H1 (cell line): Measurements from ENCODE around the gene SMARCC2.

Experiments used
- ATF2 ChIP-seq: IDR thresholded peaks from 2 replicates; pipeline ENCODE4 v1.6.1; 2012; ENCODE audit warnings: low read length, inconsistent platforms
- BACH1 ChIP-seq: IDR thresholded peaks from 2 replicates; pipeline ENCODE4 v1.6.1; 2012; ENCODE audit warnings: low read length, improper control_type of control experiment
- BCL11A ChIP-seq, 2 experiments: IDR thresholded peaks; one replicate each; pipeline ENCODE4 v1.6.1; 2011; ENCODE audit warnings: low read depth in 2 of 2, low read length in 2 of 2, mild to moderate bottlenecking in 2 of 2
- CTCF ChIP-seq, 3 experiments: IDR thresholded peaks; 1 replicate in 2 of 3; 2 replicates in 1 of 3; pipeline versions ENCODE4 v1.5.1 to v1.6.1; 2011; ENCODE audit warnings: low read length in 3 of 3, mild to moderate bottlenecking in 3 of 3, inconsistent platforms in 2 of 3, low read depth in 1 of 3, moderate library complexity in 1 of 3; ENCODE audit not compliant: insufficient read depth in 1 of 3; ENCODE audit errors: control extremely low read depth in 1 of 3
- E2F6 ChIP-seq: IDR thresholded peaks from 2 replicates; pipeline ENCODE4 v1.6.1; 2012; ENCODE audit warnings: inconsistent platforms
- EZH2 ChIP-seq: fragments of 200-600 bp; sonication (generic); IDR thresholded peaks from 2 replicates; pipeline ENCODE4 v1.7.1; 2012; ENCODE audit warnings: low read depth, mild to moderate bottlenecking, moderate library complexity, low read length, inconsistent platforms; ENCODE audit not compliant: severe bottlenecking
- GTF2F1 ChIP-seq: IDR thresholded peaks from 2 replicates; pipeline ENCODE4 v1.6.1; 2012; ENCODE audit warnings: low read depth, low read length, improper control_type of control experiment, borderline replicate concordance
- JUND ChIP-seq: IDR thresholded peaks from 2 replicates; pipeline ENCODE4 v1.6.1; 2011; ENCODE audit warnings: mild to moderate bottlenecking, improper control_type of control experiment, low read length
- POLR2A ChIP-seq, 2 experiments: IDR thresholded peaks; 1 replicate in 1 of 2; 2 replicates in 1 of 2; pipeline ENCODE4 v1.6.1; 2011; ENCODE audit warnings: low read depth in 2 of 2, low read length in 2 of 2, mild to moderate bottlenecking in 2 of 2; ENCODE audit errors: control extremely low read depth in 1 of 2
- RBBP5 ChIP-seq: IDR thresholded peaks from 2 replicates; pipeline ENCODE4 v1.7.1; 2012; ENCODE audit warnings: low read depth, mild to moderate bottlenecking, inconsistent platforms, low read length, moderate library complexity, borderline replicate concordance
- SIRT6 ChIP-seq: IDR thresholded peaks from one replicate; pipeline ENCODE4 v1.7.1; 2012; ENCODE audit warnings: low read length, inconsistent platforms
- SUZ12 ChIP-seq: fragments of 200-600 bp; sonication (generic); IDR thresholded peaks from 2 replicates; pipeline ENCODE4 v1.6.1; 2012; ENCODE audit warnings: mild to moderate bottlenecking, inconsistent platforms, low read length, moderate library complexity, mixed read lengths

- no peak for TF ChIP-seq CTCF (IDR thresholded peaks at IDR 0.05; ENCODE audit: control extremely low read depth in 1 of 3, insufficient read depth in 1 of 3, low read depth in 1 of 3, low read length in 3 of 3)
- TF ChIP-seq EZH2, result no peak
- TF ChIP-seq SUZ12, result no peak
- TF ChIP-seq POLR2A (IDR thresholded peaks at IDR 0.05; ENCODE audit: control extremely low read depth in 1 of 2, low read depth in 2 of 2, low read length in 2 of 2), result no peak
- no peak for TF ChIP-seq JUND
- TF ChIP-seq E2F6, result no peak
- no peak for TF ChIP-seq SIRT6
- TF ChIP-seq RBBP5, result no peak
- no peak for TF ChIP-seq BACH1
- TF ChIP-seq BCL11A (IDR thresholded peaks at IDR 0.05; ENCODE audit: low read depth in 2 of 2, low read length in 2 of 2), result no peak
- TF ChIP-seq GTF2F1, result no peak
- no peak for TF ChIP-seq ATF2
Observed at GRCh38 chr12:56186957-56187356, 2.3 kb downstream of the SMARCC2 start.
